Mammary epithelial cell (primary cell): ENCODE measurements around the gene CCDC13.

Source experiments
- EZH2 ChIP-seq: IDR thresholded peaks from 2 replicates; pipeline ENCODE4 v1.6.1; 2012; ENCODE audit warnings: low read length, inconsistent platforms, borderline replicate concordance
- TF ChIP-seq, protein P1 (sequence below), 2 donors: IDR thresholded peaks in 1 of 2; conservative IDR thresholded peaks in 1 of 2; 2 replicates each; pipeline ENCODE4 v1.5.1; 2011 to 2012; ENCODE audit warnings: inconsistent platforms in 2 of 2, low read length in 2 of 2, mild to moderate bottlenecking in 2 of 2, control low read depth in 1 of 2, low read depth in 1 of 2; ENCODE audit not compliant: insufficient read depth in 1 of 2; ENCODE audit errors: extremely low read depth in 1 of 2

DNA sequence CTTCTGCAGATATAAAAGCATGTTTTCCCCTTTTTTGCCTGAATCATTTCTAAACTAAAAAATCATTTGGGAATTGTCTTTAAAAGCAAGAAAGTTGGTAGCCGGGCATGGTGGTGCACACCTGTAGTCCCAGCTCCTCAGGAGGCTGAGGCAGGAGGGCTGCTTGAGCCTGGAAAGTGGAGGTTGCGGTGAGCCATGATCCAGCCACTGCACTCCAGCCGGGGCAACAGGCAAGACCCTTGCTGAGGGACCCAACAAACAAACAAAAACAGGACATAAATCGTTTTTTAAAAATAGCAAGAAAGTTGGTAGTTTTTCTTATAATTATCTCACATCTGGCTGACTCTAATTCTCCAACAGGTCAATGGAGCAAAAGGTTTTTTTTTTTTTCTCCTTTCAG lies 28.7 kb upstream of the CCDC13 start:
- TF ChIP-seq, protein P1, sequence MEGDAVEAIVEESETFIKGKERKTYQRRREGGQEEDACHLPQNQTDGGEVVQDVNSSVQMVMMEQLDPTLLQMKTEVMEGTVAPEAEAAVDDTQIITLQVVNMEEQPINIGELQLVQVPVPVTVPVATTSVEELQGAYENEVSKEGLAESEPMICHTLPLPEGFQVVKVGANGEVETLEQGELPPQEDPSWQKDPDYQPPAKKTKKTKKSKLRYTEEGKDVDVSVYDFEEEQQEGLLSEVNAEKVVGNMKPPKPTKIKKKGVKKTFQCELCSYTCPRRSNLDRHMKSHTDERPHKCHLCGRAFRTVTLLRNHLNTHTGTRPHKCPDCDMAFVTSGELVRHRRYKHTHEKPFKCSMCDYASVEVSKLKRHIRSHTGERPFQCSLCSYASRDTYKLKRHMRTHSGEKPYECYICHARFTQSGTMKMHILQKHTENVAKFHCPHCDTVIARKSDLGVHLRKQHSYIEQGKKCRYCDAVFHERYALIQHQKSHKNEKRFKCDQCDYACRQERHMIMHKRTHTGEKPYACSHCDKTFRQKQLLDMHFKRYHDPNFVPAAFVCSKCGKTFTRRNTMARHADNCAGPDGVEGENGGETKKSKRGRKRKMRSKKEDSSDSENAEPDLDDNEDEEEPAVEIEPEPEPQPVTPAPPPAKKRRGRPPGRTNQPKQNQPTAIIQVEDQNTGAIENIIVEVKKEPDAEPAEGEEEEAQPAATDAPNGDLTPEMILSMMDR (conservative IDR thresholded peaks at IDR 0.05 in 1 of 2, IDR thresholded peaks at IDR 0.05 in 1 of 2; ENCODE audit: extremely low read depth in 1 of 2, insufficient read depth in 1 of 2, low read depth in 1 of 2, low read length in 2 of 2) = no peak
- no peak for TF ChIP-seq EZH2
